ENCODE results near the gene GRIK4.
"Not testable (repeated sequence)": the region's sequence is repeated elsewhere in the genome, so short reads cannot be mapped to it uniquely, and the experiment has no call there.

GRIK4 gene

GRCh38 chr11:120613264-120614226 is 102.0 kb downstream of the GRIK4 start:
- no peak for DNase-seq

- no peak for DNase-seq
These were observed 103.8 kb downstream of the GRIK4 start for GRCh38 chr11:120615391-120615790.

DNA sequence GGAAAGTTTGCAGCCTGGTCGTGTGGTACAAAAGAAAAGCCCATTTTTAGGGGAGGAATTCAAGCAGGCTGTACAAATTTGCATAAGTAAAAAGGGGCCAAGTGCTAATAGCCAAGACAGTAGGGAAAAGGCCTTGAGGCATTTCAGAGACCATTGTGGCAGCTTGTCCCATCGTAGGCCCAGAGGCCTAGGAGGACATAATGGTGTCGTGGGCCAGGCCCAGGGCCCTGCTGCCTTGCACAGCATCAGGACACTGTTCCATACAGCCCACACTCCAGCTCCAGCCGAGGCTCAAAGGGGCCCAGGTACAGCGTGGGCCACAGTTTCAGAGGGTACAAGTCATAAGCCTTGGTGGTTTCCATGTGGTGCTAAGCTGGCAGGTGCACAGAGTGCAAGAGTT is 106.9 kb downstream of the GRIK4 start:
- DNase-seq: no peak

DNA sequence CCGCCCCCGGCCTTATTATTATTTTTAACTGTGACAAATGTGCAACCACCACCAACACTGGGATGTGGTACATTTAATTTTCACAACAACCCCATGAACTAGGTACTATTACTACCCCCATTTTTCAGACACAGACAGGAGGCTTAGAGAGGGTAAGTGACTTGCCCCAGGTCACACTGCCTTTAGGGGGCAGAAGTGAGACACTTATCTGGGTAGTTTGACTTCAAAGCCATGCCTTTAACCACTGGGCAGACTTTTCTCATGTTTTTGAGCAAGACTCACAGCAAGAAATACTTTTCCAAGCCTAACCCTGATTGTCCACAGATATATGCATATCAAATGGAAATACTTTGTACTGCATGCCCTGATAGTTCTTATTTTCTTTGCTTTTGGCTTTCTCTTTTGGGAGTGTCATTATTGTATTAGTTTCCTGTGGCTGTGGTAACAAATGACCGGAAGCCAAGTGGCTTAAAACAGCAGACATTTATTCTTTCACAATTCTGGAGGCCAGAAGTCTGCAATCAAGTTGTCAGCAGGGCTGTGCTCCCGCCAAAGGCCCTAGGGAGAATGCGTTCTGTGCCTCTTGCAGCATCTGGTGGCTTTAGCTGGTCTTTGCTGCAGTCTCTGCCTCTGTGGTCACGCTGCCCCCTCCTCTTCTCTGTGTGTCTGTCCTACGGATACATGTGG is 110.8 kb downstream of the GRIK4 start:
- DNase-seq: no peak

- not testable (repeated sequence) for DNase-seq
These were observed 113.4 kb downstream of the GRIK4 start for GRCh38 chr11:120624992-120625391.

DNA sequence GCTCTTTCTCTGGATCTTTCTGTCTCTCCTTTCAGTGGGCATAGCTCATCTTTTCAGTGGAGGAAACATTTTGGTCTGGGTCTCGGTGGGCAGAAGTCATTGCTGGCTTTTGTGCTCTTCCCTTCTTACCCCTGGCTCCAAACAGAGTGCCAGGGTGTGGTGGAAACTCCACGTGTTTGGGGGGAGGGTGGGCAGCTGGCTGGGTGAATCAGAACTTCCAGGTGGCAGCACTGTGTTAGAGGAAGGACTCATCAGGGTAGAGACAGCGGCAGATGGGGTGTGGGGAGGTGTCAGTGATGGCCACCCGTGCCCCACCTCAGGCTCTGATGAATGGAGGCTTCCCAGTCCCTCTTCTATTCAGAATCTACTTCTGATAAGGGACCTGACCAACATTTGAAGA is 114.0 kb downstream of the GRIK4 start:
- DNase-seq: no peak

DNA sequence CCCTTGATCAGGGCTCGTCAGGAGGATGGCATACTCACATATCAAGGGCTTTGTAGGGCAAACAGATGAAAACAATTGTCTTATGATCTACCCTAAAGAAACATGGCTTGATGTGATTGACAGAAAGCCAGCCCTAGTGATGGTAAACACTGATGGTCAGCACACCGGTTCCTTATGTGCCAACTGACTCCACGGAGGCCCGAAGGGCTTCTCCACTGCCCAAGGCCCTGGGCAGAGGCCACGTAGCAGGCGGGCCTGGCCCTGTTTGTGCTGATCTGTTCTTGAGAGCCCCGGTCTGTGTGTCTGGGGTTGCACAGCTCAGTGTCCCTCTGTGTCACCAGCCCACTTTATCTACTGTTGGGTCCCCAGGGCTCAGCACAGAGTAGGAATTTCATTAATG is 115.2 kb downstream of the GRIK4 start:
- DNase-seq: no peak

DNA sequence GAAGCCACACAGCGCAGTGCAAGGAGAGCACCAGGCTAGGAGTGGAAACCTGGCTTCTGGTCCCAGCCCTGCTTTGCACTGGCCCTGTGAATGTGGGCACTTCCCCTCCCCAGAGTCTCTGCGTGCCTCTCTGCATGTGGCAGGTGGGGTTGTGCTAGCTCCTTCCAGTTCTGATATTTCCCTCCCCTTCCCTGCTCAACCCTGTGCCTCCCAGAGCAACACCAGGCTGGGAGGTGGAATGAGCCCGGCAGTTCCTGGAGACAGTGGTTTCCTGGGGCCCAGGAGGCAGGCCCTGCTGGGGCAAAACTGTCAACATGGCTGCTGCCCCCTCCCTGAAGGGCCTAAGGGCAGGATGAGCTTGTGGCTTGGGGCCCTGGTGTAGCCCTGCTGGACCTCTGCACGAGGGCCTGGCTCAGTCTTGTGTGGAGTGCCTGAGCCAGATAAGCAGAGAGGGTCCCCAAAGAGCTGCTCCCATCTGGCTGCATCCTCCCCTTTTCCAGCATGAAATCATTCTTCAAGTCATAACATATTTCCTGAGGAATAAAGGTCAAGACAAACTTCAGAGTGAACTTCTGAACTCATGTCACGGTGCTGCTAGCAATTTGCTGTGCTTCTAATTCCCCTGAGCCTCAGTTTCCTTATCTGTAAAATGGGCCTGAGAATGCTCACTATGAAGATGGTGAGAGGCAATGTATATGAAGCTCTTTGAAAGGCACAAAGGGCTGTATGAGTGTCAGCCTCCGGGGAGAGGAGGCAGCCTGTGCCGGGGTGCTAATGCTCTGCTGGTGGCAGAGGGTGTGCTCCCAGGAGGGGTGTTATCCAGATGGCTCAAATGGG is 116.0 kb downstream of the GRIK4 start:
- no peak for DNase-seq

DNA sequence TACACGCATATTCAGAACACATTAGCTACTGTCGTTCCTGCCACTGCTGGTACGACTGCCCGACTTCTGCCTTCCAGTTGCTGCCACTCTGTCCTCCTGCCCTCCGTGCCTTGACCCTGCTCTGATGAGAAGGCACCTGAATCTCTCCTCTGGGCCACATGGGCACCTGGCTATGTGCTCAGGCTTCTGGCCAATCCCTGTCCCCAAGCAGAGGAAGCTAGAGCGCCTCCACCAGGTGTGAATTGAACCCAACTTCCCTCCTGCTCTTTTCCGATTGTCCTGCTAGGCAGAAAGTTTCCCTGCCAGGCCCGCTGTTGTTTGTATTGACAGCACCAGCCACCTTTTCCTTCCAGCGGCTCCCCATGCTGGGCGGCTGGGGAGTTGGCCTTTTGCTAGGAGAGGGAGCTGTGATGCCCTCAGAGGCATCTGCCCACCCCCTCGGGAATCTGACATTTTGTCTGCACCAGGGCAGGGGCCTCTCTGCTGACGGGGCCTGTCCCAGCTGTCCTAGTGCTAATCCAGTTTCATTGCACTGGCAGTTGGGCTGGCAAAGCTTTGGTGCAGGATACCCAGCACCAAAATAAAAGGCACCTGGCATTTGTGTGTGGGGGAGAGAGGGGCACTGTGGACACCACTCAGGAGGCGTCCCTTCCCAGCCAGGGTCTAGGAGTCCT is 118.0 kb downstream of the GRIK4 start:
- DNase-seq: no peak

DNA sequence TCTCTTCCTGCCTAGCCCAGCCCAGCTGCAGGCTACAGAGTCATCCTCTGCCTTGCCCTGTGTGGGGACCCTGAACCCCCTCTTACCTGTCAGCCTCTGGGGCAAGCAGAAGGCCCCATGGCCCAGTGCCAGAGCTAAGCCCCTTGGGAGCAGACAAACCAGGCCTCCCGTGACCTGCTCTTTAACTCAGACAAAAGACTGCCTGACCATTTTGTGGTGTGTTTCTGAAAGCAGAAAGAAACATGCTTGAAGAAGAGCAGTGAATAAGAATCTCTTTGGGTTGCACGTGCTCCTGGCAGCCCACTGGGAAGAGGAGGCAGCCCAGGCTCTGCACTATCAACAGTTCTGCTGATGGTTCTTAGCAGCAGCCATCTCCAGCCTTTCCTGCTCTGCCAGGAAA is 118.6 kb downstream of the GRIK4 start:
- DNase-seq: no peak

DNA sequence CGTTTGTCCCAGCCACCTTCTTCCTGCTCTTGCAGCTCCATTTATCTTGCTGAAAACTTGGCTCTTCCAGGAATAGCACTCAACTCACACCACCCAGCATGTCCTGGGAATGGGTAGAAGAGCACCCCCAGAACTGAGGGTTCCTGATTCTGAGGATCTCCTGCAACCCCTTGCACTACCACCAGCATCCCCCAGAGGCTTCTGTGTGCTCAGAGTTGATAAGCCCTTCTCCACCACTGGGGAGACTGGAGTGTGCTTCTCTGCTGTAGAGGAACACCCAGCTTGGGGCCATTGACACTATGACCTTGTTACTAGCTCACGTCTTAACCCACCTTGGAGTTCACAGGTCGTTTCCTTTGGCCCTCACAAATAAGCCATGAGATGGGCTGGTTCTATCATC is 121.0 kb downstream of the GRIK4 start:
- DNase-seq: no peak

DNA sequence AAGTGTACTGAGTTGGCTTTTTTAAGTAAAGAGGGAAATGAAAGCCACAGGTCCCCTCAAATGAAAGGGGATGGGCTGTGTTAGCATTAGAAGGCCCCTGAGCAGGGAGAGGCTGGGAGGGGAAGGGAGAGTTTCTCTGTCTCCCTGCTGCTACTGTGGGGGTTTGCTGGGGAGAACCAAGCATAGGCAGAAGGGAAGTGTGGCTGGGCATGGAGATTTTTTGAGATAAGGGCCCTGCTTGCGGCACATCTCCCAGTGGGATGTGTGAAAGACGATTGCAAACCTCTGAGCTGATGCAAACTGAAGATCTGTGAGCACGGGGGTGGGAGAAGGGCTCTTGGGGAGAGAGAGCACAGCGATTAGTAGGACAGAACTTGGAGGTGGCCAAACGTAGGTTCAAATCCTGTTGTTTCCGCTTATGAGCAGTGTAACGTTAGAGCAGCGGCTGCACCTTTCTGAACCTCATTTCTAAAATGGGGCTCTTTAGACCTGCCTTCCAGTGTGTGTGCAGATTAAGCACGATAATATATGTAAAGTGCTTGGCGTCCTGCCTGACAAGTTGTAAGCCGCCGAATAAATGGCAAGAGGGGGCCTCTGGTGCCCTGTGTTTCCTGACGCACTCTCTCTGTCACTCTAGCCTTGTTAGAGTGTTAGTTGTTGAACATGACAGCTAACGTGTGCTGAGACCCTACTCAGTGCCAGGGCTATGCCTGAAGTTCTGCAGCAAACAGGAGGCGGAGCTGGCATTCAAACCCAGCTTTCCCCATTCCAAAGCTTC is 122.3 kb downstream of the GRIK4 start:
- no peak for DNase-seq

GRCh38 chr11:120634706-120635105 is 123.2 kb downstream of the GRIK4 start:
- no peak for DNase-seq

DNA sequence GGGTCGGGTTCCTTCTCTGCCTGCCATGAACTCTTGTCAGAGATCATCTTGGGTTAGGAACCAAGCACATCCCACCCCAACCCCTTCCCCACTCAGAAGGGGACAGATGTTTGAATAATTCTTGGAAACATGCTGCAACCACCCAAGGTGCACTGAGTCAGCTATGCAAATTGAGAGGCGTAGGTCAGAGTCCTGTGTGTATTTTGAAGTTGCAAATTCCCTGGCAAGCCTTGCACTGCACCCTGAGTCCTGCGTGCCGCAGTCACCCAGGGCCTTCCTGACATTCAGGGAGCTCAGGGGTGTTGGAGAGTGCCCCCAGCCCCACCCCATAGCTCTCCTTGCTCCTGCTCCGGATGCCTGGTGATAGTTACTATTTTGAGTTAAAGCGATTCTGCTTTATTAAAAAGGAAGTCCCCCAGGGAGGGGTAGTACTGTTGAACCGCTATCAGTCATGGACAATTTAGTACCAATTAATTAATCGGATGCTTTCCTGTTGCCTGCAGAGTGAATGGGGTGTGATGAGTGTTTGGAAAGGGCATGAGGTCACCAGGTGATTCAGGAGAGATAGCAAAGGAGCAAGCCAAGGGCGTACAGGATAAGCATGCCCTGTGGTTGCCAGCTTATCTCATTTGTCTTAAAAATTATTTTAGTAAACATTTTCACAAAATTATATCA is 123.7 kb downstream of the GRIK4 start:
- DNase-seq: no peak

- DNase-seq: no peak
These were observed 125.6 kb downstream of the GRIK4 start for GRCh38 chr11:120637131-120637530.

DNA sequence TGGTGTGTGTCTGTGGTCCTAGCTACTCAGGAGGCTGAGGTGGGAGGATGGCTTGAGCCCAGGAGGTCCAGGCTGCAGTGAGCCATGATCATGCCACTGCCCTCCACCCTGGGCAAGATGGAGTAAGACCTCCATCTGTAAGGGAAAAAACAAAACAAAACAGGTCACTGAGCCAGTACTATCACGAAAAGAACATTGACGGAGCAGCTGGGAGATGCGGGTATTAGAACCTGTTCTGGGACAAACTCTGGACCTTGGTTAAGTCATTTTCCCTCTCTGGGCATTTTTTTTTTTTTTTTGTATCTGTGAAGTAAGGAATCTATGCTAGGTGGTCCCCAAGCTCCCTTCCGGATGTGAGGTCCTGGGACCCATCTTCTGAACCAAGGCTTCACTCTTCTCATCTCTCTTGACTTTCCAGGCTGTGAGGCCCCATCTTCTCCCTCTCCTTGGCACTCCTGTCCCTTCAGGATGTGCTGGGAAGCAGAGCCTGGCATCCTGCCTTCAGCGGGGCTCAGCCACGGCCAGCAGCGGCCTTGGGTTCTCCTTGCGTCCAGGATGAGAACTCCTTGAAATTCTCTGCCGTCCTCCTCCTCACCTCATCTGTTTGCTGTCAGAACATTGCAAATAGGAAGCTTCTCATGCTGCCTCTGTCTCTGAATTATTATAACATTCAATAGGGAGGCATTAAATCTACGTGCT is 130.8 kb downstream of the GRIK4 start:
- DNase-seq: no peak

GRCh38 chr11:120643284-120643683 is 131.7 kb downstream of the GRIK4 start:
- DNase-seq: no peak

DNA sequence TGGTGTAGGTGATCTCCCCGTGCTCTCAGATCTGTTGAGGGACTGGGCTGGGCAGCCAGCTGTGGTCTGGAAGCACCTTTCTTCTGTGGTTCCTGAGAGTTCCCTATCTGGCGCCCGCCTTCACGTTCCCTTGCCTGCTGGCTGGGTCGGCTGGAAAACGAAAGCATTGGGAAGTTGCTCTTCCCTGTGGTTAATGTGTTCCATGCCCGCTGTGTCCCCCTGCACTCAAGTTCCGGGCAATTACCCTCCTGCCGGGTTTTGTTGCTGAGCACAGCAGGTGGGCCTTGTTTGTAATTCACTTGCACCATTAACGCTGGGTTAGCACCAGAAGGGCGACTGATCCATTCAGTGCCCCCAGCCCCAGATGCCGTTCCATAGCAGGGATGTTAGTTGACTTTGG is 134.1 kb downstream of the GRIK4 start:
- DNase-seq: peak; percentile 33

- no peak for DNase-seq
These were observed 134.7 kb downstream of the GRIK4 start for GRCh38 chr11:120646206-120646605.

DNA sequence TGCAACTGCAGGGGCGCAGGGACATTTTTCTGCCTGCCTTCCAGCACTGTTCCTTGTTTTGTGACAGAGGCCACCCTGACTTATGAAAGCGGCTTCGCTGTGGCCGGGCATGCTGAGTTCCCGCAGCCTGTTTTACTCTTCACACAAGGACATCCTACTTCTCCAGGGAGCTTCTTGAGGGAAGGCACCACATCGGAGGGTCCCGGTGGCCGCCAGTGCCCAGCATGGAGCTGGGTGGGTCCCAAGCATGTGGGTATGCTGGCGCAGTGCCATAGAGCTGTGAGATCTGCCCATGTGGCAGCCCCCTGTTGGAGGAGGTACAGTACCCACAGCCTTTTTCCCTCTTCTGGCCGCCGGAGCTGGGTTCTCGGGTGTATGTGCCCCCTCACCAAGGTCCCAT is 136.1 kb downstream of the GRIK4 start:
- no peak for DNase-seq

DNA sequence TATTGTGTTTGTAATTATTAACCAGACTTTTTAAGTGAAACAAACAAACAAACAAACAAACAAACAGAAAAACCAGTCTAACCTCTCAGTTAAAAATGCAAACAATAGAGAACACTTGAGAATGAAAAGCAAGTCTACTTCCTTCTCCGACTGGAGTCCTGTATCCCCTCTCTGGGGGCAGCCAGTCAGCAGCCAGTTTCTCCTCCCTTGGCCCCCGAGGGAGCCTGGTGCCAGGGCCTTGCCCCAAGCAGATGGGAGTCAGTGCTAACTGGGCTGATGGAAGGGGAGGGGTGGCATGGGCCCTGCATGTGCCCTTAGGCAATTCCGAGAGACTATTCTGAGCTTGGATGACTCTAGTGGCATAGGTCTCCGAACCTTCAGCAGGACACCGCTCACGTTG is 137.2 kb downstream of the GRIK4 start:
- no peak for DNase-seq

All from NCI-H748 treated with DMSO at 0.1 percent for 48 hours (cell line).